ENCODE data around the gene ACOT6. TPM values are rescaled to one million over a fixed set of nuclear protein-coding genes. Genes with fewer than 3 reads are reported as not detected.

Gene ACOT6
- total and polyA plus RNA-seq, 2 donors (not counting 3 experiments of a cell fraction or from before 2014, with no cell fraction given) = not detected

GRCh38 chr14:73588695-73589094 lies 23.6 kb upstream of the ACOT6 start:
- Histone ChIP-seq H3K9ac (replicated peaks; ENCODE audit: extremely low read depth, insufficient read depth, low read length) (no peak overlapping the region), H3K79me2 (ENCODE audit: control insufficient read depth, insufficient read depth, low read length) (no peaks in the 10 kb centered on the region), H3K4me2 (ENCODE audit: insufficient read depth, low read length) (no peak overlapping the region), H2AFZ (ENCODE audit: low read depth, low read length) (no peak overlapping the region), H4K20me1 (replicated peaks; ENCODE audit: control insufficient read depth, extremely low read depth, insufficient read depth, low read length) (no peaks in the 10 kb centered on the region), H3K9me1 (replicated peaks; ENCODE audit: control insufficient read depth, extremely low read depth, insufficient read depth, low read length) (no peaks in the 10 kb centered on the region), H3K4me3 (replicated peaks in 1 of 3; ENCODE audit: insufficient read depth in 1 of 3, low read depth in 1 of 3, low read length in 3 of 3) (no peak overlapping the region), H3K27ac (ENCODE audit: insufficient read depth, low read depth, low read length) (no peak overlapping the region), H3K4me1 (ENCODE audit: control insufficient read depth, extremely low read depth, insufficient read depth, low read length) (peaks cover 2% of the 10 kb centered on the region), H3K36me3 (ENCODE audit: control insufficient read depth in 2 of 2, extremely low read depth in 1 of 2, insufficient read depth in 2 of 2, low read length in 2 of 2) (no peaks in the 10 kb centered on the region), H3K27me3 (ENCODE audit: control insufficient read depth in 2 of 2, insufficient read depth in 2 of 2, low read length in 2 of 2) (peaks cover 0 to 3% of the 10 kb centered on the region in 2 experiments), H3K9me3 (replicated peaks; ENCODE audit: control insufficient read depth, insufficient read depth, low read length) (no peaks in the 10 kb centered on the region)
- FAIRE-seq (no peak), DNase-seq (ENCODE audit: low read depth, low spot score) (no peak)
- POLR2A ChIA-PET = no interaction called here
- intact Hi-C loops (cut with micrococcal nuclease) = no loop called here
- dilution Hi-C loops (cut with MboI; ENCODE audit: extremely low pct_ligation_motif_present, low sequenced_read_pairs) = no loop called here
- TF ChIP-seq POLR2AphosphoS5 (IDR thresholded peaks at IDR 0.05; ENCODE audit: insufficient read depth, low read depth, low read length) (no peak), GATA2 (IDR thresholded peaks at IDR 0.05; ENCODE audit: insufficient read depth, insufficient read length, low read depth, low read length) (no peak), JUN (IDR thresholded peaks at IDR 0.05; ENCODE audit: borderline replicate concordance, insufficient read depth, insufficient read length, low read depth) (no peak), MAX (IDR thresholded peaks at IDR 0.05; ENCODE audit: insufficient read depth, insufficient read length) (no peak), POLR2A (IDR thresholded peaks at IDR 0.05; ENCODE audit: low read depth, low read length) (no peak), FOS (IDR thresholded peaks at IDR 0.05; ENCODE audit: borderline replicate concordance, insufficient read depth, low read length) (no peak), EZH2 (IDR thresholded peaks at IDR 0.05; ENCODE audit: borderline replicate concordance, low read depth, low read length, severe bottlenecking) (no peak), MYC (IDR thresholded peaks at IDR 0.05; ENCODE audit: low read depth, low read length) (no peak), CTCF (IDR thresholded peaks at IDR 0.05; ENCODE audit: extremely low read depth in 1 of 2, insufficient read depth in 1 of 2, low read depth in 1 of 2, low read length in 2 of 2) (no peak)
- no TSS peak for BruUV-seq (replicated peaks)
- CTCF ChIA-PET = no interaction called here

Measured in endothelial cell of umbilical vein (primary cell).